Liver (tissue), 3 donors: ENCODE data around the gene KSR2.

Source experiments
- TAF1 ChIP-seq: conservative IDR thresholded peaks from 2 replicates; pipeline ENCODE4 v1.6.1; 2016; ENCODE audit warnings: antibody characterized with exemption, mild to moderate bottlenecking
- TF ChIP-seq, protein P1 (sequence below): fragments of 150-350 bp; IDR thresholded peaks from 2 replicates; pipeline ENCODE4 v1.5.1; 2017; ENCODE audit warnings: improper control_type of control experiment, low read depth, low read length; ENCODE audit not compliant: missing input control
- donor health status: healthy.
- donor health status: healthy.

DNA sequence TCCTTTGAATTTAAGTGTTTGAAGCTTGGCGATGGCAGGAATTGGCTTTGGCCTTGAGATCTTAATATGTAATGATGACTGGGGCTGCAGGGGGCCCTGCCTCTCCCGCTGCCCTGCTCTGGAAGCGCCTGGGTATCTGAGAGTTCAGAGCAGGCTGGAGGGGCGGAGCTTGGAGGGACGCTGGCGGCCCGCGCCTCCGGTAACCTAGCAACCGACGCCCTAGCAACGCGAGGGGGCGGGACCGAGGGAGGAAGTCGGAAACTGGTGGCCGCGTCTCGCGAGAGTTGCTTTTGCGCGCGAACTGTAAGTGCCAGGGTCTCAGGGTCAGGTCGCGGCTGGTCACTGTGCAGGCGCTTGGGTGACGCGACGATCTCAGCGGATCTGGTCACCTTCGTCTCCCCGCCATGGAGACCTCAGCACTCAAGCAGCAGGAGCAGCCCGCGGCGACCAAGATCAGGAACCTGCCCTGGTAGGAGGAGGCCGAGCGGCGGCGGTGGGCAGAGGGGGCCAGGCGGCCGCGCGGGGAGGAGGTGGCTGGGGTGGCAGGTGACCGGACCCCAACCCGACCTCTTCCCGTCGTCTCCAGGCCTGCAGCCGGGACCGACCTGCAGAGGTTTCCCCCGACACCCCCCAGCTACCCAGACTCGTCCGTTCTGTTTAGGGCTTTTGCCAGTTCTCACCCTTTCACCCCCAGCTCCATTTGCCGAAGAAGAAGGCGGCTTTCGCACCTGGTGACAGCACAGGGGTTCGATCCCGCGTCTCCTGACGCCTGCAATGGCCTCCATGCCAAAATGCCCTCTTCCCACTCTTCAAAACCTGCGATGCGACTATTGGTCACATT, 47.9 kb upstream of the KSR2 start, which contains the start of gene RFC5:
- TF ChIP-seq, protein P1, sequence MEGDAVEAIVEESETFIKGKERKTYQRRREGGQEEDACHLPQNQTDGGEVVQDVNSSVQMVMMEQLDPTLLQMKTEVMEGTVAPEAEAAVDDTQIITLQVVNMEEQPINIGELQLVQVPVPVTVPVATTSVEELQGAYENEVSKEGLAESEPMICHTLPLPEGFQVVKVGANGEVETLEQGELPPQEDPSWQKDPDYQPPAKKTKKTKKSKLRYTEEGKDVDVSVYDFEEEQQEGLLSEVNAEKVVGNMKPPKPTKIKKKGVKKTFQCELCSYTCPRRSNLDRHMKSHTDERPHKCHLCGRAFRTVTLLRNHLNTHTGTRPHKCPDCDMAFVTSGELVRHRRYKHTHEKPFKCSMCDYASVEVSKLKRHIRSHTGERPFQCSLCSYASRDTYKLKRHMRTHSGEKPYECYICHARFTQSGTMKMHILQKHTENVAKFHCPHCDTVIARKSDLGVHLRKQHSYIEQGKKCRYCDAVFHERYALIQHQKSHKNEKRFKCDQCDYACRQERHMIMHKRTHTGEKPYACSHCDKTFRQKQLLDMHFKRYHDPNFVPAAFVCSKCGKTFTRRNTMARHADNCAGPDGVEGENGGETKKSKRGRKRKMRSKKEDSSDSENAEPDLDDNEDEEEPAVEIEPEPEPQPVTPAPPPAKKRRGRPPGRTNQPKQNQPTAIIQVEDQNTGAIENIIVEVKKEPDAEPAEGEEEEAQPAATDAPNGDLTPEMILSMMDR, result no peak
- no peak for TF ChIP-seq TAF1
